ENCODE measurements around the gene PUM2.

PUM2 gene

GRCh38 chr2:20229322-20230113 is 121.1 kb downstream of the PUM2 start:
- H3K4me1 ChIP-seq: peaks cover 5 to 15% (median 11%) of the 10 kb centered on the region in 10 experiments; a peak in 17 of 20 replicates
- peaks cover 0 to 9% (median 0%) of the 10 kb centered on the region in 11 experiments; a peak in 2 of 22 replicates for H4K20me1 ChIP-seq
- H3K36me3 ChIP-seq: no peaks in the 10 kb centered on the region
- H3K9me3 ChIP-seq (replicated peaks in 1 of 11): no peaks in the 10 kb centered on the region
- no peak overlapping the region for H3K27ac ChIP-seq
- H3K4me2 ChIP-seq: no peak overlapping the region
- H3K27me3 ChIP-seq: peaks cover 3 to 16% (median 4%) of the 10 kb centered on the region in 11 experiments; a peak in 19 of 22 replicates
- no peak overlapping the region for H3K4me3 ChIP-seq
- no peak overlapping the region for H3K9ac ChIP-seq
- TF ChIP-seq Cebpa-rat (IDR thresholded peaks at IDR 0.05): no peak

DNA sequence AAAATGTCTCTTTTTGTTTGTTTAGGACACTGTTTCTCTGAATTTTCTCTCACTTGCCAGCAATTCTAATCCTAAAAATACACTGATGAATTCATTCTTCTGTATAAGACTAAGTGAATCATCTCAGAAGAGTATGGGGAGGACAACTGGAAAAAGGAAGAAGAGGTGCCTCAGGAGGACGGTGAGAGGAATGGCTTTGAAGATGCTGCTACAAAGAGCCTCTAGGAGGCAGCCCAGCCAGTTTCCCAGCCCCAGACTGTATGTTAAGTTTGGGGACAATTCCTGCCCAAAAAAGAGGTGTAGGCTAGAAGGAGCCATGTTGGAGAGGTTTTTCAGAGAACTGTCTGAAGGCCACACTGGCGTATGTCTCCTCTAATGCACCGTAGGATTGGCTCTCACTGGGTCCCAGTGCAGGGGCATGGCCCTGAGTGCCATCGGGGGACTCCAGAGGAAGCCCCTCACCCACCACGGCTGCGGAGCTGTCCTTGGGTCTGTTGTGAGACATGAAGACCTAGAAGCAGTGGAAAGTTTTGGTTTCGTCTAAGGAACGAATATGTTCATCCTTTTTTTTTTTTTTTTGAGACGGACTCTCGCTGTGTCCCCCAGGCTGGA is 122.6 kb downstream of the PUM2 start:
- H3K9me3 ChIP-seq (replicated peaks in 1 of 11): no peaks in the 10 kb centered on the region
- H4K20me1 ChIP-seq: peaks cover 0 to 9% (median 0%) of the 10 kb centered on the region in 11 experiments; a peak in 2 of 22 replicates
- H3K27me3 ChIP-seq: peaks cover 17 to 31% (median 19%) of the 10 kb centered on the region in 11 experiments; a peak in 19 of 22 replicates
- no peak overlapping the region for H3K4me2 ChIP-seq
- TF ChIP-seq Cebpa-rat (IDR thresholded peaks at IDR 0.05): no peak
- no peak overlapping the region for H3K9ac ChIP-seq
- H3K4me3 ChIP-seq: no peak overlapping the region
- peaks cover 5 to 25% (median 20%) of the 10 kb centered on the region in 10 experiments; a peak in 17 of 20 replicates for H3K4me1 ChIP-seq
- no peaks in the 10 kb centered on the region for H3K36me3 ChIP-seq
- H3K27ac ChIP-seq: no peak overlapping the region

GRCh38 chr2:20226152-20226545 is 124.5 kb downstream of the PUM2 start:
- no peak for TF ChIP-seq Cebpa-rat (IDR thresholded peaks at IDR 0.05)
- peak overlapping the region in 5 of 11 experiments; percentile 2 to 80 (median 67); a peak in 4 of 22 replicates for H3K9ac ChIP-seq
- H3K27ac ChIP-seq: peak overlapping the region in 3 of 11 experiments; percentile 44 to 55 (median 50); a peak in 5 of 22 replicates
- H3K4me2 ChIP-seq: peak overlapping the region; percentile 94 to 100 (median 99); a peak in 21 of 22 replicates
- H3K36me3 ChIP-seq: no peaks in the 10 kb centered on the region
- H3K4me3 ChIP-seq: peak overlapping the region in 3 of 10 experiments; percentile 77 to 80 (median 79); a peak in 2 of 20 replicates
- H3K4me1 ChIP-seq: peaks cover 5 to 44% (median 38%) of the 10 kb centered on the region in 10 experiments; a peak in 17 of 20 replicates
- H3K27me3 ChIP-seq: peaks cover 21 to 43% (median 29%) of the 10 kb centered on the region in 11 experiments; a peak in 19 of 22 replicates
- H3K9me3 ChIP-seq (replicated peaks in 1 of 11): no peaks in the 10 kb centered on the region
- H4K20me1 ChIP-seq: peaks cover 0 to 19% (median 0%) of the 10 kb centered on the region in 11 experiments; a peak in 4 of 22 replicates

- no peak for TF ChIP-seq Cebpa-rat (IDR thresholded peaks at IDR 0.05)
- H3K27ac ChIP-seq: peak overlapping the region in 4 of 11 experiments; percentile 44 to 55 (median 48); a peak in 8 of 22 replicates
- peak overlapping the region; percentile 65 to 80 (median 76) for H3K4me3 ChIP-seq
- peaks cover 21 to 43% (median 29%) of the 10 kb centered on the region in 11 experiments; a peak in 19 of 22 replicates for H3K27me3 ChIP-seq
- H3K4me1 ChIP-seq: peaks cover 5 to 50% (median 42%) of the 10 kb centered on the region in 10 experiments; a peak in 17 of 20 replicates
- H3K9ac ChIP-seq: peak overlapping the region in 9 of 11 experiments; percentile 2 to 80 (median 52); a peak in 15 of 22 replicates
- peaks cover 0 to 19% (median 0%) of the 10 kb centered on the region in 11 experiments; a peak in 4 of 22 replicates for H4K20me1 ChIP-seq
- no peaks in the 10 kb centered on the region for H3K36me3 ChIP-seq
- peak overlapping the region; percentile 94 to 100 (median 99) for H3K4me2 ChIP-seq
- no peaks in the 10 kb centered on the region for H3K9me3 ChIP-seq (replicated peaks in 1 of 11)
These were observed 125.1 kb downstream of the PUM2 start for GRCh38 chr2:20225294-20226151.

- no peaks in the 10 kb centered on the region for H3K9me3 ChIP-seq (replicated peaks in 1 of 11)
- no peak for TF ChIP-seq Cebpa-rat (IDR thresholded peaks at IDR 0.05)
- peaks cover 5 to 57% (median 47%) of the 10 kb centered on the region in 10 experiments; a peak in 17 of 20 replicates for H3K4me1 ChIP-seq
- H4K20me1 ChIP-seq: peaks cover 0 to 19% (median 0%) of the 10 kb centered on the region in 11 experiments; a peak in 4 of 22 replicates
- peak within 1 kb of the TSS; percentile 65 to 80 (median 76) for H3K4me3 ChIP-seq
- H3K27ac ChIP-seq: peak within 1 kb of the TSS in 9 of 11 experiments; percentile 40 to 75 (median 68); a peak in 17 of 22 replicates
- no peaks in the 10 kb centered on the region for H3K36me3 ChIP-seq
- peak within 1 kb of the TSS; percentile 94 to 100 (median 99) for H3K4me2 ChIP-seq
- H3K9ac ChIP-seq: peak within 1 kb of the TSS; percentile 59 to 86 (median 78)
- peaks cover 21 to 43% (median 29%) of the 10 kb centered on the region in 11 experiments; a peak in 19 of 22 replicates for H3K27me3 ChIP-seq
These were observed 125.8 kb downstream of the PUM2 start, which contains the start of gene SDC1 for GRCh38 chr2:20224716-20225293. Gene SDC1, minus strand, starts transcription at chr2:20225130. Its CDS starts 263 bp downstream, at chr2:20224867.

DNA sequence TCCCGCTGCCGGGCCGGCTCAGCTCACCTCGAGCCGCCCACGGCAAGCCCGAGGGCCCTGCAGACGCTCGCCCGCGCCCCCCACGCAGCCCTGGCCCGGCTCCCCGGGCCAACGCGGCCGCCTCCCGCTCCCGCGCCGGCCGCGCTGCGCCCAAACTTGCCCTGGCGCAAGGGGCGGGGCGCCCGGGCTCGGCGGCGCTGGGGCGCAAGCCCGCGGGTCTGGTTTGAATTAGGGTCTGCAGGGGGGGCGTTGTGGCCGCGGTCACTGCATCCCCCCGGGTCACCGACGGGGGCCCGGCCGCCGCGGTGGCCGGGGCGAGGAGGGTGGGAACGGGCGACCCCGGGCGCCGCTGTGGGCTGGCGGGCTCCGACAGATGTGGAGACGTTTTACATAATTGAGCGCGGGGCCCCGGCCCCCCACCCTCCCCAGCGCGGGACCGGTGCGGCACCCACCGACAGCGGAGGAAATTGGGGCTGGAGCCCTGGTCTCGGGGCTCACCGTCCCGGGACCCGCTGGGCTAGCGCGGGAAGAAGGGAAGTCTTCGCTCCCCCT is 126.4 kb downstream of the PUM2 start:
- H3K36me3 ChIP-seq: no peaks in the 10 kb centered on the region; a peak in 1 of 22 replicates
- H3K9me3 ChIP-seq (replicated peaks in 1 of 11): no peaks in the 10 kb centered on the region
- peaks cover 5 to 62% (median 50%) of the 10 kb centered on the region in 10 experiments; a peak in 17 of 20 replicates for H3K4me1 ChIP-seq
- no peak for TF ChIP-seq Cebpa-rat (IDR thresholded peaks at IDR 0.05)
- peak overlapping the region; percentile 65 to 80 (median 76) for H3K4me3 ChIP-seq
- peak overlapping the region; percentile 94 to 100 (median 99) for H3K4me2 ChIP-seq
- peaks cover 0 to 19% (median 0%) of the 10 kb centered on the region in 11 experiments; a peak in 4 of 22 replicates for H4K20me1 ChIP-seq
- peak overlapping the region in 9 of 11 experiments; percentile 40 to 75 (median 68); a peak in 17 of 22 replicates for H3K27ac ChIP-seq
- H3K27me3 ChIP-seq: peaks cover 21 to 43% (median 29%) of the 10 kb centered on the region in 11 experiments; a peak in 19 of 22 replicates
- peak overlapping the region; percentile 59 to 86 (median 78) for H3K9ac ChIP-seq

DNA sequence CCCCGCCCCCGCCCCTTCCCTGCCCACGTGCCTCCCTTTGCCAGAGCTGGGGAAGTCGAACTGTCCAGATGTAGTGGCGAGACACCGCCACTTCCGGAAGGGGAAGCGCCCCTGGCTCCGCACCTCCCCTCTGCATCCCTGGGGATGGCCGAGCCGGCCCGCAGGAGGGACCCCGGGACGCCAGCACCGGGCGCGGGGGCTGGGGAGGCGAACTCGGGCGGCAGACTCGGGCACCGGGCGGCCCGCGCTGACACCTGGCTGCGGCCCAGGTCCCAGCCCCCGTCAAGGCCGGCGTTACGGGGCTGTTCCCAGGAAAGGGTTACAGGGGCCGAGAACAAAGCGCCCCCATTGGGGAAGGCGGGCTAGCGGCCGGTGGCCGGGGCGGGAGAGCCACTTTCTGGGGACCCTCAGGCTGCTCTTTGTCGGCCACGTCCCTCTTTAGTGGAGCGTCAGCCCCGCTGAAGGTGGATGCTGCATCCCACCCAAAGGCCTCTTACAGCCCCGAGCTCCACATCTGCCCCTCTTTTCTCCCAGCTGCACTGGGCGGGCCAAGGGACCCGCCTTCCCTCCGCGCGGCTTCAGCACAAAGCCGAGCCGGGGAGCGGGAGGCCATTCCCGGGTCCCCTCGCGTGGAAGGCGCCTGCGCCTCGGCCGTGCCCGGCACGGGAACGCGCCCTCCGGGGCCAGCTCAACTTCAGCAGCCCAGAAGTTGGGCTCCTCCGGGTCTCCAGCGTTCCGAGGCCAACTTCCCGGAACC is 127.1 kb downstream of the PUM2 start:
- peak overlapping the region; percentile 65 to 80 (median 76) for H3K4me3 ChIP-seq
- H3K9me3 ChIP-seq (replicated peaks in 1 of 11): no peaks in the 10 kb centered on the region
- H3K27ac ChIP-seq: peak overlapping the region in 9 of 11 experiments; percentile 40 to 75 (median 68); a peak in 17 of 22 replicates
- H3K27me3 ChIP-seq: peaks cover 21 to 43% (median 29%) of the 10 kb centered on the region in 11 experiments; a peak in 19 of 22 replicates
- H3K9ac ChIP-seq: peak overlapping the region; percentile 59 to 86 (median 78)
- H3K4me2 ChIP-seq: peak overlapping the region; percentile 94 to 100 (median 99)
- peaks cover 5 to 62% (median 50%) of the 10 kb centered on the region in 10 experiments; a peak in 17 of 20 replicates for H3K4me1 ChIP-seq
- no peak for TF ChIP-seq Cebpa-rat (IDR thresholded peaks at IDR 0.05)
- no peaks in the 10 kb centered on the region; a peak in 1 of 22 replicates for H3K36me3 ChIP-seq
- H4K20me1 ChIP-seq: peaks cover 0 to 19% (median 0%) of the 10 kb centered on the region in 11 experiments; a peak in 4 of 22 replicates

Data from BLaER1 treated with 17β-estradiol and CSF1 and Interleukin-3, amounts not matched to agents 10 nM and 100 nM (cell line).